GM12878 (cell line): Measurements from ENCODE around the gene C6orf15. TPM values are rescaled to one million over a fixed set of nuclear protein-coding genes. Genes with fewer than 3 reads are reported as not detected.

Experiments
- ATAC-seq: fragments of 200-7000 bp; cut with Tn5 transposase; 3 replicates; pipeline ENCODE4 v1.9.1; 2020; ENCODE audit warnings: mild to moderate bottlenecking, moderate library complexity
- BruUV-seq: library from RNA; stranded (reverse); fragments of 400-500 nt; replicated peaks from 2 replicates; lab custom pipeline; 2021; lab: Mats Ljungman, UMichigan
- CTCF ChIA-PET: fragments of 300-600 bp; sonication (Branson Sonifier 250); formaldehyde crosslinking; extraction: SDS; loops from one replicate; lab custom pipeline; 2021; ENCODE audit warnings: inconsistent platforms; lab: Yijun Ruan, JAX
- POLR2A ChIA-PET: fragments of 350-600 bp; formaldehyde crosslinking; extraction: SDS; loops from one replicate; lab custom pipeline; 2021; ENCODE audit warnings: inconsistent platforms; lab: Charles Lee
- RAD21 ChIA-PET: fragments of 300-600 bp; sonication (Branson Sonifier 250); formaldehyde crosslinking; loops from one replicate; lab custom pipeline; 2023; ENCODE audit warnings: antibody characterized with exemption; ENCODE audit not compliant: unreplicated experiment; lab: Charles Lee
- SMC1A ChIA-PET: fragments of 300-600 bp; sonication (Branson Sonifier 250); formaldehyde crosslinking; loops from one replicate; lab custom pipeline; 2023; ENCODE audit not compliant: unreplicated experiment, uncharacterized antibody; lab: Charles Lee
- DNase-seq: peaks from one replicate; pipeline ENCODE4 v3.0.0-alpha.2; 2011; ENCODE audit warnings: low read depth, low spot score
- FAIRE-seq: peaks from 3 replicates; lab custom pipeline; 2011; peaks lifted over from hg19 to GRCh38; lab: Jason Lieb, UNC
- H2AFZ ChIP-seq: 2 replicates; pipeline ENCODE4 v1.6.0; 2011; ENCODE audit warnings: low read depth, low read length, control low read depth; ENCODE audit not compliant: control insufficient read depth
- H3K27ac ChIP-seq: 2 replicates; pipeline ENCODE4 v1.5.1; 2011; ENCODE audit warnings: control low read depth; ENCODE audit not compliant: control insufficient read depth, insufficient read depth
- H3K27me3 ChIP-seq, 2 experiments: replicated peaks in 1 of 2; 2 replicates each; pipeline versions ENCODE4 v1.6.0 to v1.6.1; 2011; ENCODE audit warnings: low read length in 1 of 2; ENCODE audit not compliant: control insufficient read depth in 2 of 2, insufficient read depth in 2 of 2
- H3K36me3 ChIP-seq, 2 experiments: 2 replicates each; pipeline ENCODE4 v1.5.1; 2011; ENCODE audit warnings: low read length in 1 of 2; ENCODE audit not compliant: control insufficient read depth in 2 of 2, insufficient read depth in 2 of 2
- H3K4me1 ChIP-seq: 2 replicates; pipeline ENCODE4 v1.6.1; 2011; ENCODE audit warnings: mild to moderate bottlenecking, low read length, moderate library complexity, mixed read lengths; ENCODE audit not compliant: control insufficient read depth, insufficient read depth
- H3K4me2 ChIP-seq: 2 replicates; pipeline ENCODE4 v1.6.0; 2011; ENCODE audit warnings: control low read depth; ENCODE audit not compliant: control insufficient read depth, insufficient read depth
- H3K4me3 ChIP-seq: fragments of 200-600 bp; sonication (generic); 2 replicates; pipeline ENCODE4 v1.5.1; 2016
- H3K79me2 ChIP-seq: 2 replicates; pipeline ENCODE4 v1.6.0; 2011; ENCODE audit warnings: low read length; ENCODE audit not compliant: control insufficient read depth, insufficient read depth
- H3K9ac ChIP-seq: 2 replicates; pipeline ENCODE4 v1.8.0; 2011; ENCODE audit warnings: low read length, control low read depth, mixed read lengths; ENCODE audit not compliant: control insufficient read depth, insufficient read depth
- H3K9me3 ChIP-seq: replicated peaks from 3 replicates; pipeline ENCODE4 v1.5.1; 2011; ENCODE audit warnings: mild to moderate bottlenecking, low read length; ENCODE audit not compliant: control insufficient read depth, insufficient read depth
- H4K20me1 ChIP-seq: 2 replicates; pipeline ENCODE4 v1.6.0; 2011; ENCODE audit not compliant: control insufficient read depth, insufficient read depth
- BCLAF1 ChIP-seq: fragments of 450-650 bp; IDR thresholded peaks from 2 replicates; pipeline ENCODE4 v1.6.1; 2017; ENCODE audit warnings: antibody characterized with exemption, mild to moderate bottlenecking, moderate library complexity
- CHD4 ChIP-seq: fragments of 200-600 bp; sonication (generic); IDR thresholded peaks from 2 replicates; pipeline ENCODE4 v1.6.1; 2016; ENCODE audit warnings: mild to moderate bottlenecking
- E2F8 ChIP-seq: fragments of 450-650 bp; IDR thresholded peaks from 2 replicates; pipeline ENCODE4 v1.6.1; 2018; ENCODE audit warnings: mild to moderate bottlenecking, low read depth, moderate library complexity; ENCODE audit not compliant: partially characterized antibody
- EZH2 ChIP-seq: IDR thresholded peaks from 2 replicates; pipeline ENCODE4 v1.6.1; 2012; ENCODE audit warnings: low read depth, mild to moderate bottlenecking, control low read depth, inconsistent platforms, low read length, borderline replicate concordance; ENCODE audit not compliant: control insufficient read depth
- FOXM1 ChIP-seq: IDR thresholded peaks from 2 replicates; pipeline ENCODE4 v1.6.1; 2012; ENCODE audit warnings: low read depth, mild to moderate bottlenecking, inconsistent platforms, low read length, moderate library complexity
- IKZF2 ChIP-seq, 2 experiments: fragments of 450-650 bp; IDR thresholded peaks; 2 replicates each; pipeline ENCODE4 v1.6.1; 2017; ENCODE audit warnings: mild to moderate bottlenecking in 2 of 2, moderate library complexity in 2 of 2
- MEF2B ChIP-seq: fragments of 450-650 bp; IDR thresholded peaks from 2 replicates; pipeline ENCODE4 v1.6.1; 2018; ENCODE audit warnings: mild to moderate bottlenecking, moderate library complexity; ENCODE audit not compliant: partially characterized antibody, poor library complexity, severe bottlenecking
- SPI1 ChIP-seq: IDR thresholded peaks from 2 replicates; pipeline ENCODE4 v1.6.1; 2011; ENCODE audit warnings: low read depth, mild to moderate bottlenecking, low read length, moderate library complexity, borderline replicate concordance; ENCODE audit not compliant: insufficient read depth
- ZBTB4 ChIP-seq: fragments of 450-650 bp; formaldehyde crosslinking; IDR thresholded peaks from 2 replicates; pipeline ENCODE4 v1.4.0; 2022; ENCODE audit warnings: mild to moderate bottlenecking, moderate library complexity
- ZNF217 ChIP-seq: fragments of 450-650 bp; IDR thresholded peaks from 2 replicates; pipeline ENCODE4 v1.6.1; 2017; ENCODE audit warnings: antibody characterized with exemption, mild to moderate bottlenecking
- ZNF24 ChIP-seq: fragments of 450-650 bp; IDR thresholded peaks from 2 replicates; pipeline ENCODE4 v1.6.1; 2017; ENCODE audit warnings: antibody characterized with exemption, mild to moderate bottlenecking
- ZNF622 ChIP-seq: fragments of 450-650 bp; IDR thresholded peaks from 2 replicates; pipeline ENCODE4 v1.6.1; 2017; ENCODE audit warnings: mild to moderate bottlenecking, inconsistent platforms
- WGBS: methylation state at CpG from one replicate; pipeline ENCODE4 v1.1.6; 2016; ENCODE audit warnings: low lambda C conversion rate; ENCODE audit not compliant: insufficient replicate concordance, insufficient coverage; ENCODE audit errors: missing lambda C conversion rate; 5-methylcytosine and 5-hydroxymethylcytosine counted together
- in situ Hi-C: fragments of 300-500 bp; cut with MboI; formaldehyde crosslinking; loops from 9 replicates; pipeline ENCODE4 v1.14.3; 2018; ENCODE audit warnings: mixed read lengths
- intact Hi-C: fragments of 100-400 bp; cut with micrococcal nuclease; formaldehyde crosslinking; loops from one replicate; pipeline ENCODE4 v1.14.2; 2022; ENCODE audit not compliant: unreplicated experiment
- polyA plus RNA-seq, 11 experiments: library from polyadenylated mRNA; depleted of rRNA in 4 of 11; unstranded in 6 of 11; stranded (reverse) in 5 of 11; fragments of >200 nt; fragmentation: Nextera tagmentation in 4 of 11; fragmentation: Illumina TruSeq in 1 of 11; extraction: Ambion mirVana in 4 of 11; extraction: Trizol in 1 of 11; gene quantifications; 1 replicate in 1 of 11; 2 replicates in 10 of 11; pipeline versions ENCODE4 v1.2.1 to v1.2.3, GENCODE V29; 2011 to 2016; ENCODE audit warnings: inconsistent platforms in 2 of 11, missing spikeins in 2 of 11, low read depth in 1 of 11
- total RNA-seq, 4 experiments: library from RNA; depleted of rRNA in 3 of 4; stranded (reverse); fragments of >200 nt in 3 of 4; fragmentation: Illumina TruSeq in 1 of 4; extraction: Trizol in 1 of 4; gene quantifications; 2 replicates each; pipeline versions ENCODE4 v1.2.1 to v1.2.3, GENCODE V29; 2013 to 2021

C6orf15 gene
- total and polyA plus RNA-seq, 10 of the 15 experiments (the other 5 are each of a cell fraction or from before 2014, with no cell fraction given) = not detected

GRCh38 chr6:31143148-31143547, 30.8 kb upstream of the C6orf15 start:
- FAIRE-seq = no peak
- no peak for DNase-seq
- ChIA-PET RAD21 (no interaction called here), CTCF (interaction anchor here (22.9 kb wide), 1 partner anchor 50 kb away, joined by 326 read pairs; no protein-coding TSS in a partner anchor), POLR2A (no interaction called here), SMC1A (no interaction called here)
- H3K27ac ChIP-seq = no peak overlapping the region
- ATAC-seq = no peak
- no peaks in the 10 kb centered on the region for H4K20me1 ChIP-seq
- intact Hi-C loops = no loop called here
- BruUV-seq = no TSS peak
- peaks cover under 1% of the 10 kb centered on the region; the same call in 1 of the 2 replicates for H3K4me1 ChIP-seq
- no peaks in the 10 kb centered on the region for H3K9me3 ChIP-seq
- no peak overlapping the region for H3K9ac ChIP-seq
- H3K27me3 ChIP-seq = no peaks in the 10 kb centered on the region
- H3K36me3 ChIP-seq = peaks cover 0 to 4% of the 10 kb centered on the region in 2 experiments; a peak in 1 of 4 replicates
- no peak overlapping the region for H3K4me3 ChIP-seq
- H3K4me2 ChIP-seq = no peak overlapping the region
- 94% methylated on average over 9 of the region's 11 CpGs for WGBS
- no peak overlapping the region for H2AFZ ChIP-seq
- no peaks in the 10 kb centered on the region for H3K79me2 ChIP-seq
- in situ Hi-C loops = no loop called here
- TF ChIP-seq ZNF217 (no peak), ZNF24 (no peak), IKZF2 (IDR thresholded peaks at IDR 0.05) (no peak), MEF2B (no peak), CHD4 (no peak), FOXM1 (no peak), ZBTB4 (CRISPR knock-in tag) (no peak), E2F8 (no peak), EZH2 (no peak), SPI1 (no peak), BCLAF1 (no peak), ZNF622 (no peak)
